ENCODE data around the gene ZNF391.

ZNF391 gene

DNA sequence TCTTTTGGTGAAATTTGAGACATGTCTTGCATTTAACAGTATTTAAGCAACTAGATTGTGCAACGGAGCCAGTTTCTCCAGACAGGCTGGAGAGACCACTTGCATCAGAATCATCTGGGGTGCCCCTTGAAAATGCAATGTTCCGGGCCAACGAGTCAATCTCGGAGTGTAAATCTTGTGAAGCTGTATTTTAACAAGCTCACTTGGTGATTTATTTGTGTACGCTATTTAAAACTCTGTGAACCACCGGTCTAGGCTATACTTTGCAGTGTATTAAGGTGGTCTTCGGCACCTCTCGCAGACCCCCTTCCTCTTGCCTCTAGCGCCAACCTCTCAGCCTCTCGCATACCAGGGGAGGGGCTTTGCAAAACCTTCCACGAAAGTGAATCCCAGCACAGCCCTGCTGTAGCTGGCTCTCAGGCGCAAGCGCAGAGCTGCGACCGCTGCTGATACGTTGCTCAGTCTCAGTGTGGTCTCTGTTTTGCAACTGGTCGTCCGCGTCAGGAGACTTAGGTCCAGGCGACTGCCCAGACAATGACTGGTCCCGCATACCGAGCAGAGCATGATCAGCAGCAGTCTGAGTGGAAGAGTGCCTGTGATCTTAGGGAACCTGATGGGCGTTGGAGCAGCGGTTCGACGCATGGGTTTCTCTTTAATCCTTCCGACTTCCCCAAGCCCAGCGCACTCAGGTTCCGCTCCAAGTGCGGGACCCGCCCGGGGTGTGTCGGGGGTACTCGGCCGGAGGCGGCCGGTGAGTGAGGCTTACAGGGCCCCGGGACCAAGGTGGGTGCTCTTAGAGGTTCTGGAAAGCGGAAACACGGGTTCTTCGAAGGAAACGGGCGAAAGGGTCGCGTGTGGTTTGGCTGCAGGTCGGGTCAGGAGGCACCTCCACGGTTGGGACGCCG, at the start of gene ZNF391 (continued):
- TF ChIP-seq, protein P1, sequence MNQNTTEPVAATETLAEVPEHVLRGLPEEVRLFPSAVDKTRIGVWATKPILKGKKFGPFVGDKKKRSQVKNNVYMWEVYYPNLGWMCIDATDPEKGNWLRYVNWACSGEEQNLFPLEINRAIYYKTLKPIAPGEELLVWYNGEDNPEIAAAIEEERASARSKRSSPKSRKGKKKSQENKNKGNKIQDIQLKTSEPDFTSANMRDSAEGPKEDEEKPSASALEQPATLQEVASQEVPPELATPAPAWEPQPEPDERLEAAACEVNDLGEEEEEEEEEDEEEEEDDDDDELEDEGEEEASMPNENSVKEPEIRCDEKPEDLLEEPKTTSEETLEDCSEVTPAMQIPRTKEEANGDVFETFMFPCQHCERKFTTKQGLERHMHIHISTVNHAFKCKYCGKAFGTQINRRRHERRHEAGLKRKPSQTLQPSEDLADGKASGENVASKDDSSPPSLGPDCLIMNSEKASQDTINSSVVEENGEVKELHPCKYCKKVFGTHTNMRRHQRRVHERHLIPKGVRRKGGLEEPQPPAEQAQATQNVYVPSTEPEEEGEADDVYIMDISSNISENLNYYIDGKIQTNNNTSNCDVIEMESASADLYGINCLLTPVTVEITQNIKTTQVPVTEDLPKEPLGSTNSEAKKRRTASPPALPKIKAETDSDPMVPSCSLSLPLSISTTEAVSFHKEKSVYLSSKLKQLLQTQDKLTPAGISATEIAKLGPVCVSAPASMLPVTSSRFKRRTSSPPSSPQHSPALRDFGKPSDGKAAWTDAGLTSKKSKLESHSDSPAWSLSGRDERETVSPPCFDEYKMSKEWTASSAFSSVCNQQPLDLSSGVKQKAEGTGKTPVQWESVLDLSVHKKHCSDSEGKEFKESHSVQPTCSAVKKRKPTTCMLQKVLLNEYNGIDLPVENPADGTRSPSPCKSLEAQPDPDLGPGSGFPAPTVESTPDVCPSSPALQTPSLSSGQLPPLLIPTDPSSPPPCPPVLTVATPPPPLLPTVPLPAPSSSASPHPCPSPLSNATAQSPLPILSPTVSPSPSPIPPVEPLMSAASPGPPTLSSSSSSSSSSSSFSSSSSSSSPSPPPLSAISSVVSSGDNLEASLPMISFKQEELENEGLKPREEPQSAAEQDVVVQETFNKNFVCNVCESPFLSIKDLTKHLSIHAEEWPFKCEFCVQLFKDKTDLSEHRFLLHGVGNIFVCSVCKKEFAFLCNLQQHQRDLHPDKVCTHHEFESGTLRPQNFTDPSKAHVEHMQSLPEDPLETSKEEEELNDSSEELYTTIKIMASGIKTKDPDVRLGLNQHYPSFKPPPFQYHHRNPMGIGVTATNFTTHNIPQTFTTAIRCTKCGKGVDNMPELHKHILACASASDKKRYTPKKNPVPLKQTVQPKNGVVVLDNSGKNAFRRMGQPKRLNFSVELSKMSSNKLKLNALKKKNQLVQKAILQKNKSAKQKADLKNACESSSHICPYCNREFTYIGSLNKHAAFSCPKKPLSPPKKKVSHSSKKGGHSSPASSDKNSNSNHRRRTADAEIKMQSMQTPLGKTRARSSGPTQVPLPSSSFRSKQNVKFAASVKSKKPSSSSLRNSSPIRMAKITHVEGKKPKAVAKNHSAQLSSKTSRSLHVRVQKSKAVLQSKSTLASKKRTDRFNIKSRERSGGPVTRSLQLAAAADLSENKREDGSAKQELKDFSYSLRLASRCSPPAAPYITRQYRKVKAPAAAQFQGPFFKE (tag by site-specific recombination; IDR thresholded peaks at IDR 0.05; ENCODE audit: borderline replicate concordance), result no peak
- TF ChIP-seq, protein P2, sequence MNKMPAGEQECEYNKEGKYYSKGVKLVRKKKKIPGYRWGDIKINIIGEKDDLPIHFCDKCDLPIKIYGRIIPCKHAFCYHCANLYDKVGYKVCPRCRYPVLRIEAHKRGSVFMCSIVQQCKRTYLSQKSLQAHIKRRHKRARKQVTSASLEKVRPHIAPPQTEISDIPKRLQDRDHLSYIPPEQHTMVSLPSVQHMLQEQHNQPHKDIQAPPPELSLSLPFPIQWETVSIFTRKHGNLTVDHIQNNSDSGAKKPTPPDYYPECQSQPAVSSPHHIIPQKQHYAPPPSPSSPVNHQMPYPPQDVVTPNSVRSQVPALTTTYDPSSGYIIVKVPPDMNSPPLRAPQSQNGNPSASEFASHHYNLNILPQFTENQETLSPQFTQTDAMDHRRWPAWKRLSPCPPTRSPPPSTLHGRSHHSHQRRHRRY (tag by site-specific recombination; IDR thresholded peaks at IDR 0.05), result no peak
- TF ChIP-seq ZNF558 (tag by site-specific recombination; IDR thresholded peaks at IDR 0.05), result peak; percentile 86
- TF ChIP-seq ZNF777 (tag by site-specific recombination; IDR thresholded peaks at IDR 0.05; ENCODE audit: borderline replicate concordance), result peak; percentile 94
- TF ChIP-seq ZNF529 (tag by site-specific recombination; IDR thresholded peaks at IDR 0.05; ENCODE audit: insufficient replicate concordance), result no peak
- no peak for TF ChIP-seq ZNF426 (tag by site-specific recombination; IDR thresholded peaks at IDR 0.05)
- no peak for TF ChIP-seq SALL2 (tag by site-specific recombination; IDR thresholded peaks at IDR 0.05; ENCODE audit: borderline replicate concordance)
- no peak for TF ChIP-seq ZNF48 (tag by site-specific recombination; IDR thresholded peaks at IDR 0.05)
- TF ChIP-seq ZNF404 (tag by site-specific recombination; IDR thresholded peaks at IDR 0.05), result 0 out of 2 replicates have a peak, but pooled peaks have one; percentile 25
- TF ChIP-seq ZNF837 (tag by site-specific recombination; IDR thresholded peaks at IDR 0.05), result no peak
- no peak for TF ChIP-seq ZNF433 (tag by site-specific recombination; IDR thresholded peaks at IDR 0.05; ENCODE audit: low read depth)
- TF ChIP-seq ZNF311 (tag by site-specific recombination; IDR thresholded peaks at IDR 0.05; ENCODE audit: borderline replicate concordance), result 0 out of 2 replicates have a peak, but pooled peaks have one; percentile 64
- no peak for TF ChIP-seq IKZF3 (tag by site-specific recombination; IDR thresholded peaks at IDR 0.05)
- TF ChIP-seq ZNF707 (tag by site-specific recombination; IDR thresholded peaks at IDR 0.05), result no peak
- peak; percentile 99 for TF ChIP-seq ZBTB17 (tag by site-specific recombination; IDR thresholded peaks at IDR 0.05)
- TF ChIP-seq, protein P3, sequence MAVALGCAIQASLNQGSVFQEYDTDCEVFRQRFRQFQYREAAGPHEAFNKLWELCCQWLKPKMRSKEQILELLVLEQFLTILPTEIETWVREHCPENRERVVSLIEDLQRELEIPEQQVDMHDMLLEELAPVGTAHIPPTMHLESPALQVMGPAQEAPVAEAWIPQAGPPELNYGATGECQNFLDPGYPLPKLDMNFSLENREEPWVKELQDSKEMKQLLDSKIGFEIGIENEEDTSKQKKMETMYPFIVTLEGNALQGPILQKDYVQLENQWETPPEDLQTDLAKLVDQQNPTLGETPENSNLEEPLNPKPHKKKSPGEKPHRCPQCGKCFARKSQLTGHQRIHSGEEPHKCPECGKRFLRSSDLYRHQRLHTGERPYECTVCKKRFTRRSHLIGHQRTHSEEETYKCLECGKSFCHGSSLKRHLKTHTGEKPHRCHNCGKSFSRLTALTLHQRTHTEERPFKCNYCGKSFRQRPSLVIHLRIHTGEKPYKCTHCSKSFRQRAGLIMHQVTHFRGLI (tag by site-specific recombination; IDR thresholded peaks at IDR 0.05), result peak; percentile 48
- TF ChIP-seq, protein P4, sequence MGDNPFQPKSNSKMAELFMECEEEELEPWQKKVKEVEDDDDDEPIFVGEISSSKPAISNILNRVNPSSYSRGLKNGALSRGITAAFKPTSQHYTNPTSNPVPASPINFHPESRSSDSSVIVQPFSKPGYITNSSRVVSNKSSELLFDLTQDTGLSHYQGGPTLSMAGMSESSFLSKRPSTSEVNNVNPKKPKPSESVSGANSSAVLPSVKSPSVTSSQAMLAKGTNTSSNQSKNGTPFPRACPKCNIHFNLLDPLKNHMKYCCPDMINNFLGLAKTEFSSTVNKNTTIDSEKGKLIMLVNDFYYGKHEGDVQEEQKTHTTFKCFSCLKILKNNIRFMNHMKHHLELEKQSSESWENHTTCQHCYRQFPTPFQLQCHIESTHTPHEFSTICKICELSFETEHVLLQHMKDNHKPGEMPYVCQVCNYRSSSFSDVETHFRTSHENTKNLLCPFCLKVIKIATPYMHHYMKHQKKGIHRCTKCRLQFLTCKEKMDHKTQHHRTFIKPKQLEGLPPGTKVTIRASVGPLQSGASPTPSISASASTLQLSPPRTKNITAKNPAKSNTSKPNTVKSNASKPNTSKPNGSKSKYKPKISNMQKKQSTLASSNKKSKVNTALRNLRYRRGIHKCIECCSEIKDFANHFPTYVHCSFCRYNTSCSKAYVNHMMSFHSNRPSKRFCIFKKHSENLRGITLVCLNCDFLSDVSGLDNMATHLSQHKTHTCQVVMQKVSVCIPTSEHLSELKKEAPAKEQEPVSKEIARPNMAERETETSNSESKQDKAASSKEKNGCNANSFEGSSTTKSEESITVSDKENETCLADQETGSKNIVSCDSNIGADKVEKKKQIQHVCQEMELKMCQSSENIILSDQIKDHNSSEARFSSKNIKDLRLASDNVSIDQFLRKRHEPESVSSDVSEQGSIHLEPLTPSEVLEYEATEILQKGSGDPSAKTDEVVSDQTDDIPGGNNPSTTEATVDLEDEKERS (tag by site-specific recombination; IDR thresholded peaks at IDR 0.05), result 0 out of 2 replicates have a peak, but pooled peaks have one; percentile 47
- TF ChIP-seq, protein P5, sequence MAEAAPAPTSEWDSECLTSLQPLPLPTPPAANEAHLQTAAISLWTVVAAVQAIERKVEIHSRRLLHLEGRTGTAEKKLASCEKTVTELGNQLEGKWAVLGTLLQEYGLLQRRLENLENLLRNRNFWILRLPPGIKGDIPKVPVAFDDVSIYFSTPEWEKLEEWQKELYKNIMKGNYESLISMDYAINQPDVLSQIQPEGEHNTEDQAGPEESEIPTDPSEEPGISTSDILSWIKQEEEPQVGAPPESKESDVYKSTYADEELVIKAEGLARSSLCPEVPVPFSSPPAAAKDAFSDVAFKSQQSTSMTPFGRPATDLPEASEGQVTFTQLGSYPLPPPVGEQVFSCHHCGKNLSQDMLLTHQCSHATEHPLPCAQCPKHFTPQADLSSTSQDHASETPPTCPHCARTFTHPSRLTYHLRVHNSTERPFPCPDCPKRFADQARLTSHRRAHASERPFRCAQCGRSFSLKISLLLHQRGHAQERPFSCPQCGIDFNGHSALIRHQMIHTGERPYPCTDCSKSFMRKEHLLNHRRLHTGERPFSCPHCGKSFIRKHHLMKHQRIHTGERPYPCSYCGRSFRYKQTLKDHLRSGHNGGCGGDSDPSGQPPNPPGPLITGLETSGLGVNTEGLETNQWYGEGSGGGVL (tag by site-specific recombination; IDR thresholded peaks at IDR 0.05), result no peak
- TF ChIP-seq BCL11A (tag by site-specific recombination; IDR thresholded peaks at IDR 0.05; ENCODE audit: low read depth), result no peak
- peak; percentile 95 for TF ChIP-seq GLIS2 (tag by site-specific recombination; IDR thresholded peaks at IDR 0.05)
- TF ChIP-seq HOXD13 (CRISPR knock-in tag; IDR thresholded peaks at IDR 0.05; ENCODE audit: borderline replicate concordance), result no peak
- TF ChIP-seq, protein P6, sequence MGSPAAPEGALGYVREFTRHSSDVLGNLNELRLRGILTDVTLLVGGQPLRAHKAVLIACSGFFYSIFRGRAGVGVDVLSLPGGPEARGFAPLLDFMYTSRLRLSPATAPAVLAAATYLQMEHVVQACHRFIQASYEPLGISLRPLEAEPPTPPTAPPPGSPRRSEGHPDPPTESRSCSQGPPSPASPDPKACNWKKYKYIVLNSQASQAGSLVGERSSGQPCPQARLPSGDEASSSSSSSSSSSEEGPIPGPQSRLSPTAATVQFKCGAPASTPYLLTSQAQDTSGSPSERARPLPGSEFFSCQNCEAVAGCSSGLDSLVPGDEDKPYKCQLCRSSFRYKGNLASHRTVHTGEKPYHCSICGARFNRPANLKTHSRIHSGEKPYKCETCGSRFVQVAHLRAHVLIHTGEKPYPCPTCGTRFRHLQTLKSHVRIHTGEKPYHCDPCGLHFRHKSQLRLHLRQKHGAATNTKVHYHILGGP (tag by site-specific recombination; IDR thresholded peaks at IDR 0.05), result 0 out of 2 replicates have a peak, but pooled peaks have one; percentile 22
- TF ChIP-seq ZNF146 (tag by site-specific recombination; IDR thresholded peaks at IDR 0.05), result peak; percentile 54

Measured in HEK293 (cell line).